Suprapubic skin (tissue), 4 donors: Measurements from ENCODE around the gene MBLAC1.

Source experiments
- EP300 ChIP-seq: sonication (generic); formaldehyde crosslinking; IDR thresholded peaks from one replicate; pipeline ENCODE4 v1.6.1; 2017; ENCODE audit warnings: antibody characterized with exemption
- POLR2A ChIP-seq, 2 donors: fragments of 450-650 bp; IDR thresholded peaks; one replicate each; pipeline ENCODE4 v1.6.1; 2017; ENCODE audit warnings: antibody characterized with exemption in 2 of 2, mild to moderate bottlenecking in 2 of 2, moderate library complexity in 2 of 2
- POLR2AphosphoS5 ChIP-seq, 3 donors: sonication (generic); formaldehyde crosslinking; IDR thresholded peaks; one replicate each; pipeline ENCODE4 v1.6.1; 2017; ENCODE audit warnings: antibody characterized with exemption in 3 of 3
- TF ChIP-seq, protein P1 (sequence below), 2 donors: fragments of 200-600 bp in 1 of 2; fragments of 450-650 bp in 1 of 2; sonication (generic) in 1 of 2; IDR thresholded peaks; one replicate each; pipeline ENCODE4 v1.5.1; 2016 to 2019; ENCODE audit warnings: antibody characterized with exemption in 2 of 2, mild to moderate bottlenecking in 1 of 2, moderate library complexity in 1 of 2

DNA sequence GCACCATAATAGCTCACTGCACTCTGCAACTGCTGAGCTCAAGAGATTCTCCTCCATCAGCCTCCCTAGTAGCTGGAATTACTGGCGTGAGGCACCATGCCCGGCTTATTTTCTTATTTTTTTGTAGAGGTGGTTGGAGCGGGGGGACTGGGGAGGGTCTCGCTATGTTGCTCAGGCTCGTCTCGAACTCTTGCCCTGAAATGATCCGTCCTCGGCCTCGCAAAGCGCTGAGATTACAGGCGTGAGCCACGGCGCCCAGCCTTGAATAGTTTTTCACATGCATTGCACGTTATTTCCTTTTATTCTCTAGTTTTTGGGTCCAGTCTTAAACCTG lies 21.4 kb downstream of the MBLAC1 start:
- TF ChIP-seq, protein P1, sequence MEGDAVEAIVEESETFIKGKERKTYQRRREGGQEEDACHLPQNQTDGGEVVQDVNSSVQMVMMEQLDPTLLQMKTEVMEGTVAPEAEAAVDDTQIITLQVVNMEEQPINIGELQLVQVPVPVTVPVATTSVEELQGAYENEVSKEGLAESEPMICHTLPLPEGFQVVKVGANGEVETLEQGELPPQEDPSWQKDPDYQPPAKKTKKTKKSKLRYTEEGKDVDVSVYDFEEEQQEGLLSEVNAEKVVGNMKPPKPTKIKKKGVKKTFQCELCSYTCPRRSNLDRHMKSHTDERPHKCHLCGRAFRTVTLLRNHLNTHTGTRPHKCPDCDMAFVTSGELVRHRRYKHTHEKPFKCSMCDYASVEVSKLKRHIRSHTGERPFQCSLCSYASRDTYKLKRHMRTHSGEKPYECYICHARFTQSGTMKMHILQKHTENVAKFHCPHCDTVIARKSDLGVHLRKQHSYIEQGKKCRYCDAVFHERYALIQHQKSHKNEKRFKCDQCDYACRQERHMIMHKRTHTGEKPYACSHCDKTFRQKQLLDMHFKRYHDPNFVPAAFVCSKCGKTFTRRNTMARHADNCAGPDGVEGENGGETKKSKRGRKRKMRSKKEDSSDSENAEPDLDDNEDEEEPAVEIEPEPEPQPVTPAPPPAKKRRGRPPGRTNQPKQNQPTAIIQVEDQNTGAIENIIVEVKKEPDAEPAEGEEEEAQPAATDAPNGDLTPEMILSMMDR (IDR thresholded peaks at IDR 0.05) = no peak
- no peak for TF ChIP-seq EP300
- no peak for TF ChIP-seq POLR2A (IDR thresholded peaks at IDR 0.05)
- no peak for TF ChIP-seq POLR2AphosphoS5 (IDR thresholded peaks at IDR 0.05)
